A673 (cell line): ENCODE data around the gene KCTD7.

Experiments
- CTCF ChIP-seq: fragments of 300-800, 200-600 bp; sonication (generic); conservative IDR thresholded peaks from 2 replicates; pipeline ENCODE4 v1.5.1; 2017; ENCODE audit warnings: low read depth, mild to moderate bottlenecking, antibody characterized with exemption, low read length, moderate library complexity, mixed read lengths
- EZH2 ChIP-seq: fragments of 200-600 bp; sonication (generic); IDR thresholded peaks from 2 replicates; pipeline ENCODE4 v1.6.1; 2017; ENCODE audit warnings: borderline replicate concordance, low read depth, mild to moderate bottlenecking, mixed read lengths, antibody characterized with exemption, low read length; ENCODE audit not compliant: poor library complexity, severe bottlenecking

- TF ChIP-seq CTCF (no peak), EZH2 (no peak)
Observed at GRCh38 chr7:66604198-66604597, 24.5 kb upstream of the KCTD7 start.
